NCI-H146 (cell line): ENCODE measurements around the gene ZFHX3.

Experiments
- DNase-seq: peaks from one replicate; lab custom pipeline; 2025; lab: John Stamatoyannopoulos, UW

The ZFHX3 gene

GRCh38 chr16:73037845-73038570 is 9.9 kb downstream of the ZFHX3 start:
- DNase-seq: no peak

- DNase-seq: no peak
Observed at GRCh38 chr16:73037331-73037745, 10.6 kb downstream of the ZFHX3 start.

GRCh38 chr16:73036074-73036826 is 11.7 kb downstream of the ZFHX3 start:
- DNase-seq: no peak

GRCh38 chr16:73034374-73034773 is 13.6 kb downstream of the ZFHX3 start:
- DNase-seq: no peak

GRCh38 chr16:73033271-73033998 is 14.5 kb downstream of the ZFHX3 start:
- DNase-seq: no peak

- DNase-seq: no peak
Observed at GRCh38 chr16:73032541-73033270, 15.2 kb downstream of the ZFHX3 start.

GRCh38 chr16:73031984-73032383 is 15.9 kb downstream of the ZFHX3 start:
- DNase-seq: no peak

GRCh38 chr16:73031155-73031866 is 16.6 kb downstream of the ZFHX3 start:
- no peak for DNase-seq

GRCh38 chr16:73028721-73029361 is 19.1 kb downstream of the ZFHX3 start:
- DNase-seq: no peak

GRCh38 chr16:73028263-73028662 is 19.7 kb downstream of the ZFHX3 start:
- DNase-seq: no peak

GRCh38 chr16:73027685-73028111 is 20.2 kb downstream of the ZFHX3 start:
- DNase-seq: no peak

GRCh38 chr16:73026754-73027684 is 20.9 kb downstream of the ZFHX3 start:
- DNase-seq: no peak

- DNase-seq: no peak
Observed at GRCh38 chr16:73025856-73026210, 22.1 kb downstream of the ZFHX3 start.

- DNase-seq: no peak
Observed at GRCh38 chr16:73025151-73025855, 22.6 kb downstream of the ZFHX3 start.

GRCh38 chr16:73024571-73025105 is 23.3 kb downstream of the ZFHX3 start:
- no peak for DNase-seq

GRCh38 chr16:73023752-73024570 is 24.0 kb downstream of the ZFHX3 start:
- DNase-seq: no peak

- DNase-seq: no peak
Observed at GRCh38 chr16:73023320-73023719, 24.6 kb downstream of the ZFHX3 start.

GRCh38 chr16:73022534-73022933 is 25.4 kb downstream of the ZFHX3 start:
- no peak for DNase-seq
